Neural cell (in vitro differentiated cells): Measurements from ENCODE around the gene SCTR. TPM values are rescaled to one million over a fixed set of nuclear protein-coding genes. Genes with fewer than 3 reads are reported as not detected.

Source experiments
- H2AFZ ChIP-seq: fragments of 200-600, 300-800 bp; sonication (generic), shearing (Covaris generic); 2 replicates; pipeline ENCODE4 v1.6.0; 2014; ENCODE audit warnings: low read depth, mild to moderate bottlenecking, antibody characterized with exemption, low read length, moderate library complexity
- H3F3A ChIP-seq: fragments of 200-600 bp; shearing (Covaris generic); 2 replicates; pipeline ENCODE4 v1.6.1; 2016; ENCODE audit warnings: mild to moderate bottlenecking, moderate library complexity, mixed read lengths, antibody characterized with exemption, low read length; ENCODE audit not compliant: insufficient read depth, poor library complexity, severe bottlenecking
- H3K27ac ChIP-seq: fragments of 200-600, 300-800 bp; sonication (generic), shearing (Covaris generic); 2 replicates; pipeline ENCODE4 v1.5.1; 2014; ENCODE audit warnings: mild to moderate bottlenecking, low read length, moderate library complexity
- H3K27me3 ChIP-seq: fragments of 300-800, 200-600 bp; sonication (generic), shearing (Covaris generic); 2 replicates; pipeline ENCODE4 v1.6.0; 2014; ENCODE audit warnings: mild to moderate bottlenecking, low read depth, low read length, moderate library complexity; ENCODE audit not compliant: insufficient read depth
- H3K36me3 ChIP-seq: fragments of 300-800, 200-600 bp; sonication (generic), shearing (Covaris generic); 2 replicates; pipeline ENCODE4 v1.5.1; 2014; ENCODE audit warnings: mild to moderate bottlenecking, antibody characterized with exemption, low read length, moderate library complexity; ENCODE audit not compliant: insufficient read depth
- H3K4me2 ChIP-seq: fragments of 300-800, 200-600 bp; sonication (generic), shearing (Covaris generic); 2 replicates; pipeline ENCODE4 v1.6.0; 2014; ENCODE audit warnings: mild to moderate bottlenecking, low read length
- H3K4me3 ChIP-seq: fragments of 300-800, 200-600 bp; sonication (generic), shearing (Covaris generic); 2 replicates; pipeline ENCODE4 v1.5.1; 2014; ENCODE audit warnings: mild to moderate bottlenecking, low read length, moderate library complexity
- H3K79me2 ChIP-seq: fragments of 200-600 bp; shearing (Covaris generic); replicated peaks from 2 replicates; pipeline ENCODE4 v1.6.0; 2014; ENCODE audit warnings: mild to moderate bottlenecking, low read length, moderate library complexity; ENCODE audit not compliant: insufficient read depth
- H3K9ac ChIP-seq: fragments of 300-800, 200-600 bp; sonication (generic), shearing (Covaris generic); 2 replicates; pipeline ENCODE4 v1.6.1; 2016; ENCODE audit warnings: mild to moderate bottlenecking, low read length, mixed read lengths
- H3K9me2 ChIP-seq: fragments of 200-600 bp; shearing (Covaris generic); 2 replicates; pipeline ENCODE4 v1.6.1; 2016; ENCODE audit warnings: mild to moderate bottlenecking, low read length, mixed read lengths; ENCODE audit not compliant: insufficient read depth
- H3K9me3 ChIP-seq: fragments of 200-600, 300-800 bp; sonication (generic), shearing (Covaris generic); 2 replicates; pipeline ENCODE4 v1.6.1; 2016; ENCODE audit warnings: mild to moderate bottlenecking, mixed run types, low read length, moderate library complexity, mixed read lengths
- H4K20me1 ChIP-seq: fragments of 200-600 bp; shearing (Covaris generic); 2 replicates; pipeline ENCODE4 v1.6.1; 2016; ENCODE audit warnings: mild to moderate bottlenecking, mixed run types; ENCODE audit not compliant: insufficient read depth
- EP300 ChIP-seq: fragments of 450-650 bp; conservative IDR thresholded peaks from 2 replicates; pipeline ENCODE4 v1.6.1; 2014; ENCODE audit warnings: antibody characterized with exemption, mild to moderate bottlenecking, moderate library complexity; ENCODE audit not compliant: poor library complexity, severe bottlenecking
- EZH2 ChIP-seq: fragments of 200-600, 300-800 bp; shearing (Covaris generic), sonication (generic); IDR thresholded peaks from 2 replicates; pipeline ENCODE4 v1.6.1; 2014; ENCODE audit warnings: antibody characterized with exemption, low read length, borderline replicate concordance, mild to moderate bottlenecking; ENCODE audit not compliant: insufficient read depth, poor library complexity, severe bottlenecking
- MXI1 ChIP-seq: fragments of 450-650 bp; conservative IDR thresholded peaks from 2 replicates; pipeline ENCODE4 v1.6.1; 2014; ENCODE audit warnings: antibody characterized with exemption, mild to moderate bottlenecking; ENCODE audit not compliant: poor library complexity, severe bottlenecking
- POLR2AphosphoS5 ChIP-seq: IDR thresholded peaks from 2 replicates; pipeline ENCODE4 v1.6.1; 2012
- RAD21 ChIP-seq: fragments of 450-650 bp; conservative IDR thresholded peaks from 2 replicates; pipeline ENCODE4 v1.6.1; 2014; ENCODE audit warnings: antibody characterized with exemption, mild to moderate bottlenecking, moderate library complexity
- SMC3 ChIP-seq: fragments of 450-650 bp; conservative IDR thresholded peaks from 2 replicates; pipeline ENCODE4 v1.6.1; 2014; ENCODE audit warnings: antibody characterized with exemption, mild to moderate bottlenecking, moderate library complexity; ENCODE audit not compliant: poor library complexity
- TAF1 ChIP-seq: IDR thresholded peaks from 2 replicates; pipeline ENCODE4 v1.6.1; 2012; ENCODE audit warnings: low read depth
- polyA plus RNA-seq: library from polyadenylated mRNA; depleted of rRNA; stranded (reverse); fragments of >200 nt; gene quantifications from 2 replicates; pipeline ENCODE4 v1.2.3, GENCODE V29; 2014
- TF ChIP-seq, protein P1 (sequence below): fragments of 450-650 bp; IDR thresholded peaks from 2 replicates; pipeline ENCODE4 v1.5.1; 2014; ENCODE audit warnings: antibody characterized with exemption, mild to moderate bottlenecking, moderate library complexity; ENCODE audit not compliant: poor library complexity, severe bottlenecking
- TF ChIP-seq, protein P2 (sequence below): IDR thresholded peaks from 2 replicates; pipeline ENCODE4 v1.6.1; 2012; ENCODE audit warnings: borderline replicate concordance

The SCTR gene
- polyA plus RNA-seq, 1 donor from 2014 or later = 0.12 TPM

DNA sequence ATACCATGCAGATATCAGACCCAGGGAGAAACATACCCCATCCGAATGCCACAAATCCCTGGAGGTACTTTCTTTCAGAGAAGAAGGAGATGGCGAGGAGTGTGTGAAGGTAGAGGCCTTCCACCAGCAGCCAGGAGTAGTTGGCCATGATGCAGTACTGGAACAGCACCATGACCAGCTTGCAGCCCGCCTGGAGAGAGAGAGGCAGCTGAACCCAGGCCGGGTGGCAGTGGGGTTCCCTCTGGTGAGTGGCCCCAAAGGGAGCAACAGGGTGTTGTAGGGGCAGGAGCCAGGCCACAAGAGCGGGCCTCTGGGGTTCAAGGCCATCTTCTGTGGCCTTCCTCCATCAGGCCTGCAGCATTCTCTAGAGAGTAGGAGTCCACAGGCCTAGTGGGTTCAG lies 62.5 kb downstream of the SCTR start:
- Histone ChIP-seq H3K4me2 (no peak overlapping the region), H3K4me3 (no peak overlapping the region), H3K27me3 (no peaks in the 10 kb centered on the region), H3K27ac (no peak overlapping the region), H3K9me2 (no peaks in the 10 kb centered on the region), H3K79me2 (no peaks in the 10 kb centered on the region), H4K20me1 (no peaks in the 10 kb centered on the region), H3K9me3 (no peaks in the 10 kb centered on the region), H3K36me3 (no peaks in the 10 kb centered on the region), H2AFZ (no peak overlapping the region), H3K9ac (no peak overlapping the region), H3F3A (no peaks in the 10 kb centered on the region)
- TF ChIP-seq RAD21 (no peak), EZH2 (no peak), MXI1 (no peak), EP300 (no peak), TAF1 (no peak), SMC3 (no peak), POLR2AphosphoS5 (no peak)
- TF ChIP-seq, protein P1, sequence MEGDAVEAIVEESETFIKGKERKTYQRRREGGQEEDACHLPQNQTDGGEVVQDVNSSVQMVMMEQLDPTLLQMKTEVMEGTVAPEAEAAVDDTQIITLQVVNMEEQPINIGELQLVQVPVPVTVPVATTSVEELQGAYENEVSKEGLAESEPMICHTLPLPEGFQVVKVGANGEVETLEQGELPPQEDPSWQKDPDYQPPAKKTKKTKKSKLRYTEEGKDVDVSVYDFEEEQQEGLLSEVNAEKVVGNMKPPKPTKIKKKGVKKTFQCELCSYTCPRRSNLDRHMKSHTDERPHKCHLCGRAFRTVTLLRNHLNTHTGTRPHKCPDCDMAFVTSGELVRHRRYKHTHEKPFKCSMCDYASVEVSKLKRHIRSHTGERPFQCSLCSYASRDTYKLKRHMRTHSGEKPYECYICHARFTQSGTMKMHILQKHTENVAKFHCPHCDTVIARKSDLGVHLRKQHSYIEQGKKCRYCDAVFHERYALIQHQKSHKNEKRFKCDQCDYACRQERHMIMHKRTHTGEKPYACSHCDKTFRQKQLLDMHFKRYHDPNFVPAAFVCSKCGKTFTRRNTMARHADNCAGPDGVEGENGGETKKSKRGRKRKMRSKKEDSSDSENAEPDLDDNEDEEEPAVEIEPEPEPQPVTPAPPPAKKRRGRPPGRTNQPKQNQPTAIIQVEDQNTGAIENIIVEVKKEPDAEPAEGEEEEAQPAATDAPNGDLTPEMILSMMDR = no peak
- TF ChIP-seq, protein P2, sequence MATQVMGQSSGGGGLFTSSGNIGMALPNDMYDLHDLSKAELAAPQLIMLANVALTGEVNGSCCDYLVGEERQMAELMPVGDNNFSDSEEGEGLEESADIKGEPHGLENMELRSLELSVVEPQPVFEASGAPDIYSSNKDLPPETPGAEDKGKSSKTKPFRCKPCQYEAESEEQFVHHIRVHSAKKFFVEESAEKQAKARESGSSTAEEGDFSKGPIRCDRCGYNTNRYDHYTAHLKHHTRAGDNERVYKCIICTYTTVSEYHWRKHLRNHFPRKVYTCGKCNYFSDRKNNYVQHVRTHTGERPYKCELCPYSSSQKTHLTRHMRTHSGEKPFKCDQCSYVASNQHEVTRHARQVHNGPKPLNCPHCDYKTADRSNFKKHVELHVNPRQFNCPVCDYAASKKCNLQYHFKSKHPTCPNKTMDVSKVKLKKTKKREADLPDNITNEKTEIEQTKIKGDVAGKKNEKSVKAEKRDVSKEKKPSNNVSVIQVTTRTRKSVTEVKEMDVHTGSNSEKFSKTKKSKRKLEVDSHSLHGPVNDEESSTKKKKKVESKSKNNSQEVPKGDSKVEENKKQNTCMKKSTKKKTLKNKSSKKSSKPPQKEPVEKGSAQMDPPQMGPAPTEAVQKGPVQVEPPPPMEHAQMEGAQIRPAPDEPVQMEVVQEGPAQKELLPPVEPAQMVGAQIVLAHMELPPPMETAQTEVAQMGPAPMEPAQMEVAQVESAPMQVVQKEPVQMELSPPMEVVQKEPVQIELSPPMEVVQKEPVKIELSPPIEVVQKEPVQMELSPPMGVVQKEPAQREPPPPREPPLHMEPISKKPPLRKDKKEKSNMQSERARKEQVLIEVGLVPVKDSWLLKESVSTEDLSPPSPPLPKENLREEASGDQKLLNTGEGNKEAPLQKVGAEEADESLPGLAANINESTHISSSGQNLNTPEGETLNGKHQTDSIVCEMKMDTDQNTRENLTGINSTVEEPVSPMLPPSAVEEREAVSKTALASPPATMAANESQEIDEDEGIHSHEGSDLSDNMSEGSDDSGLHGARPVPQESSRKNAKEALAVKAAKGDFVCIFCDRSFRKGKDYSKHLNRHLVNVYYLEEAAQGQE = no peak

DNA sequence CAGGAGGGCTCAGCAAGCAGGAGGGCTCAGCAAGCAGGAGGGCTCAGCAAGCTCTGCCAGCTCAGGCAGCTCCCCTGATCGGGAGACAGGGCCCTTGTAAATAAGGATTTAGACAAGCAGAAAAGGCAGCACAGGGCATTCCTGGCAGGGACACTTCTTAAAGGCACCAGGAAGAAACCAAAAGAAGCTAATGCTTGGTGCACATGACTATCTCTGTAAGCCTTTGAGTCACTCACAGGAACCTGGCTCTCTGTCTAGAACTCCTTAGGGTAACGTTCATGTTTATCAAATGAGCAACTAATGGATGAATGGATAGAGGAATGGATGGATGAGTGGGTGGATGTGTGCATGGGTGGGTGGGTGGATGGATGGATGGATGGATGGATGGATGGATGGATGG lies 64.2 kb downstream of the SCTR start:
- Histone ChIP-seq H3K4me2 (no peak overlapping the region), H3K27ac (no peak overlapping the region), H3K79me2 (no peaks in the 10 kb centered on the region), H4K20me1 (no peaks in the 10 kb centered on the region), H2AFZ (no peak overlapping the region), H3K36me3 (no peaks in the 10 kb centered on the region), H3K4me3 (no peak overlapping the region), H3F3A (no peaks in the 10 kb centered on the region), H3K27me3 (no peaks in the 10 kb centered on the region), H3K9me2 (no peaks in the 10 kb centered on the region), H3K9ac (no peak overlapping the region), H3K9me3 (no peaks in the 10 kb centered on the region)
- no peak for TF ChIP-seq EP300
- no peak for TF ChIP-seq MXI1
- TF ChIP-seq, protein P1 = no peak
